Loucy (cell line): ENCODE data around the gene ENKD1.

Source experiments
- H2AFZ ChIP-seq: fragments of 200-600 bp; sonication (generic); 2 replicates; pipeline ENCODE4 v1.6.0; 2016; ENCODE audit warnings: antibody characterized with exemption, mild to moderate bottlenecking, low read length, moderate library complexity
- H3F3A ChIP-seq: fragments of 200-600 bp; 2 replicates; pipeline ENCODE4 v1.6.0; 2016; ENCODE audit warnings: antibody characterized with exemption, low read depth, mild to moderate bottlenecking
- H3K27me3 ChIP-seq: fragments of 200-600 bp; sonication (generic); 2 replicates; pipeline ENCODE4 v1.6.1; 2014; ENCODE audit warnings: low read length, mild to moderate bottlenecking; ENCODE audit not compliant: insufficient read depth, poor library complexity, severe bottlenecking
- H3K36me3 ChIP-seq: fragments of 200-600 bp; sonication (generic); 2 replicates; pipeline ENCODE4 v1.6.1; 2016; ENCODE audit warnings: low read length; ENCODE audit not compliant: insufficient read depth
- H3K4me1 ChIP-seq: fragments of 200-600 bp; sonication (generic); 2 replicates; pipeline ENCODE4 v1.5.1; 2014; ENCODE audit warnings: low read length, mild to moderate bottlenecking; ENCODE audit not compliant: insufficient read depth, poor library complexity, severe bottlenecking
- H3K4me2 ChIP-seq: fragments of 200-600 bp; sonication (generic); 2 replicates; pipeline ENCODE4 v1.6.0; 2014; ENCODE audit warnings: antibody characterized with exemption, low read length, low read depth, mild to moderate bottlenecking; ENCODE audit not compliant: poor library complexity, severe bottlenecking
- H3K4me3 ChIP-seq: fragments of 200-600 bp; sonication (generic); 2 replicates; pipeline ENCODE4 v1.5.1; 2014; ENCODE audit warnings: low read length, mild to moderate bottlenecking, mixed read lengths; ENCODE audit not compliant: poor library complexity, severe bottlenecking
- H3K79me2 ChIP-seq: fragments of 200-600 bp; sonication (generic); 2 replicates; pipeline ENCODE4 v1.6.1; 2014; ENCODE audit warnings: low read length; ENCODE audit not compliant: insufficient read depth
- H3K9ac ChIP-seq: fragments of 200-600 bp; sonication (generic); 2 replicates; pipeline ENCODE4 v1.6.0; 2014; ENCODE audit warnings: mild to moderate bottlenecking, low read depth, low read length, moderate library complexity; ENCODE audit not compliant: poor library complexity, severe bottlenecking
- H3K9me2 ChIP-seq: fragments of 200-600 bp; sonication (generic); replicated peaks from 2 replicates; pipeline ENCODE4 v1.6.1; 2016; ENCODE audit warnings: low read depth, low read length, mixed read lengths
- H3K9me3 ChIP-seq: fragments of 200-600 bp; sonication (generic); 2 replicates; pipeline ENCODE4 v1.6.1; 2014; ENCODE audit warnings: mild to moderate bottlenecking, antibody characterized with exemption, low read length, low read depth; ENCODE audit not compliant: insufficient read depth
- H4K20me1 ChIP-seq: fragments of 200-600 bp; sonication (generic); 2 replicates; pipeline ENCODE4 v1.6.0; 2014; ENCODE audit warnings: antibody characterized with exemption, low read length, mild to moderate bottlenecking; ENCODE audit not compliant: insufficient read depth, poor library complexity, severe bottlenecking
- EZH2phosphoT487 ChIP-seq: fragments of 200-600 bp; IDR thresholded peaks from 2 replicates; pipeline ENCODE4 v1.6.1; 2018; ENCODE audit warnings: antibody characterized with exemption, mild to moderate bottlenecking, moderate library complexity, borderline replicate concordance
- TF ChIP-seq, protein P1 (sequence below): fragments of 200-600 bp; sonication (generic); conservative IDR thresholded peaks from 2 replicates; pipeline ENCODE4 v1.5.1; 2014; ENCODE audit warnings: mild to moderate bottlenecking, antibody characterized with exemption, low read length

Gene ENKD1

GRCh38 chr16:67675999-67676398, 9.4 kb upstream of the ENKD1 start:
- Histone ChIP-seq H3K4me2 (no peak overlapping the region), H3K36me3 (peaks cover 3% of the 10 kb centered on the region; the same call in 1 of the 2 replicates), H3K9ac (no peak overlapping the region)

GRCh38 chr16:67675579-67675935, 9.0 kb upstream of the ENKD1 start:
- no peaks in the 10 kb centered on the region; the same call in 1 of the 2 replicates for H3K36me3 ChIP-seq
- H3K9ac ChIP-seq, result no peak overlapping the region
- H3K4me1 ChIP-seq, result no peaks in the 10 kb centered on the region
- TF ChIP-seq EZH2phosphoT487, result no peak
- TF ChIP-seq, protein P1, sequence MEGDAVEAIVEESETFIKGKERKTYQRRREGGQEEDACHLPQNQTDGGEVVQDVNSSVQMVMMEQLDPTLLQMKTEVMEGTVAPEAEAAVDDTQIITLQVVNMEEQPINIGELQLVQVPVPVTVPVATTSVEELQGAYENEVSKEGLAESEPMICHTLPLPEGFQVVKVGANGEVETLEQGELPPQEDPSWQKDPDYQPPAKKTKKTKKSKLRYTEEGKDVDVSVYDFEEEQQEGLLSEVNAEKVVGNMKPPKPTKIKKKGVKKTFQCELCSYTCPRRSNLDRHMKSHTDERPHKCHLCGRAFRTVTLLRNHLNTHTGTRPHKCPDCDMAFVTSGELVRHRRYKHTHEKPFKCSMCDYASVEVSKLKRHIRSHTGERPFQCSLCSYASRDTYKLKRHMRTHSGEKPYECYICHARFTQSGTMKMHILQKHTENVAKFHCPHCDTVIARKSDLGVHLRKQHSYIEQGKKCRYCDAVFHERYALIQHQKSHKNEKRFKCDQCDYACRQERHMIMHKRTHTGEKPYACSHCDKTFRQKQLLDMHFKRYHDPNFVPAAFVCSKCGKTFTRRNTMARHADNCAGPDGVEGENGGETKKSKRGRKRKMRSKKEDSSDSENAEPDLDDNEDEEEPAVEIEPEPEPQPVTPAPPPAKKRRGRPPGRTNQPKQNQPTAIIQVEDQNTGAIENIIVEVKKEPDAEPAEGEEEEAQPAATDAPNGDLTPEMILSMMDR, result no peak
- no peak overlapping the region for H2AFZ ChIP-seq
- no peaks in the 10 kb centered on the region for H3K27me3 ChIP-seq
- H4K20me1 ChIP-seq, result no peaks in the 10 kb centered on the region
- no peaks in the 10 kb centered on the region for H3K9me2 ChIP-seq
- no peak overlapping the region for H3K4me3 ChIP-seq
- no peaks in the 10 kb centered on the region for H3F3A ChIP-seq
- H3K79me2 ChIP-seq, result no peaks in the 10 kb centered on the region
- H3K4me2 ChIP-seq, result no peak overlapping the region
- H3K9me3 ChIP-seq, result no peaks in the 10 kb centered on the region

More at GRCh38 chr16:67675999-67676398, 9.4 kb upstream of the ENKD1 start:
- Histone ChIP-seq H2AFZ (no peak overlapping the region), H4K20me1 (no peaks in the 10 kb centered on the region), H3K4me3 (no peak overlapping the region), H3K4me1 (no peaks in the 10 kb centered on the region), H3K9me2 (no peaks in the 10 kb centered on the region), H3K9me3 (no peaks in the 10 kb centered on the region), H3K79me2 (no peaks in the 10 kb centered on the region), H3F3A (no peaks in the 10 kb centered on the region), H3K27me3 (no peaks in the 10 kb centered on the region)
- TF ChIP-seq, protein P1, result no peak
- TF ChIP-seq EZH2phosphoT487, result no peak

GRCh38 chr16:67674851-67675578, 8.5 kb upstream of the ENKD1 start:
- H3F3A ChIP-seq, result no peaks in the 10 kb centered on the region
- no peak overlapping the region for H2AFZ ChIP-seq
- H3K27me3 ChIP-seq, result no peaks in the 10 kb centered on the region
- H4K20me1 ChIP-seq, result no peaks in the 10 kb centered on the region
- no peaks in the 10 kb centered on the region; the same call in 1 of the 2 replicates for H3K36me3 ChIP-seq
- H3K79me2 ChIP-seq, result no peaks in the 10 kb centered on the region
- H3K4me3 ChIP-seq, result no peak overlapping the region
- no peaks in the 10 kb centered on the region for H3K4me1 ChIP-seq
- no peak overlapping the region for H3K4me2 ChIP-seq
- no peaks in the 10 kb centered on the region for H3K9me3 ChIP-seq
- H3K9me2 ChIP-seq, result no peaks in the 10 kb centered on the region
- no peak overlapping the region for H3K9ac ChIP-seq
- TF ChIP-seq EZH2phosphoT487, result no peak
- TF ChIP-seq, protein P1, result no peak
